ENCODE data around the gene FLYWCH2. TPM values are rescaled to one million over a fixed set of nuclear protein-coding genes. Genes with fewer than 3 reads are reported as not detected.
"Not testable (repeated sequence)": the region's sequence is repeated elsewhere in the genome, so short reads cannot be mapped to it uniquely, and the experiment has no call there.

Gene FLYWCH2
- total RNA-seq, 4 donors from 2014 or later = 18.9 to 47.9 (median 39.5) TPM

- Histone ChIP-seq H3K9me3 (no peaks in the 10 kb centered on the region), H3K36me3 (peaks cover 0 to 2% (median 0%) of the 10 kb centered on the region in 3 donors), H3K27ac (peak overlapping the region; percentile 0 to 99 (median 78)), H3K4me3 (peak overlapping the region in 1 of 4 donors; percentile 15), H3K27me3 (no peaks in the 10 kb centered on the region), H3K4me1 (peaks cover 12 to 33% (median 13%) of the 10 kb centered on the region in 3 donors)
- no peak for TF ChIP-seq POLR2A (IDR thresholded peaks at IDR 0.05)
- TF ChIP-seq CTCF (IDR thresholded peaks at IDR 0.05) = peak in 1 of 6 experiments; percentile 4
- DNase-seq = no peak
- 19 to 27% methylated on average over 12 of the region's 12 CpGs for WGBS, 2 donors
- intact Hi-C loops (cut with DNase I) = no loop called here
These were observed 23.0 kb downstream of the FLYWCH2 start for GRCh38 chr16:2905988-2906387.

- H3K36me3 ChIP-seq; DNase-seq; H3K4me3 ChIP-seq; intact Hi-C loops (cut with DNase I); H3K27me3 ChIP-seq; H3K9me3 ChIP-seq: not testable (repeated sequence)
- 16 to 24% methylated on average over 9 to 11 of the region's 17 CpGs for WGBS, 2 donors
- Histone ChIP-seq H3K27ac (peak overlapping the region in 2 of 4 donors; percentile 73 to 99), H3K4me1 (peaks cover 12 to 40% (median 18%) of the 10 kb centered on the region in 3 donors)
- peak; percentile 22 to 81 (median 76) for TF ChIP-seq CTCF (IDR thresholded peaks at IDR 0.05)
These were observed 24.2 kb downstream of the FLYWCH2 start for GRCh38 chr16:2907084-2907753.

GRCh38 chr16:2910441-2910969 lies 27.5 kb downstream of the FLYWCH2 start:
- Histone ChIP-seq H3K27ac (no peak overlapping the region), H3K36me3 (peaks cover 4 to 17% (median 6%) of the 10 kb centered on the region in 3 donors), H3K4me1 (peaks cover 14 to 59% (median 24%) of the 10 kb centered on the region in 3 donors), H3K4me3 (no peak overlapping the region), H3K9me3 (no peaks in the 10 kb centered on the region), H3K27me3 (no peaks in the 10 kb centered on the region)
- TF ChIP-seq POLR2A (IDR thresholded peaks at IDR 0.05) = no peak
- TF ChIP-seq CTCF (IDR thresholded peaks at IDR 0.05) = no peak
- DNase-seq = no peak
- 59% methylated on average over 5 of the region's 5 CpGs for WGBS, 2 donors
- intact Hi-C loops (cut with DNase I) = no loop called here

- Histone ChIP-seq H3K27ac (peak within 1 kb of the TSS; percentile 87 to 96 (median 92)), H3K9me3 (no peaks in the 10 kb centered on the region), H3K27me3 (no peaks in the 10 kb centered on the region), H3K4me3 (peak within 1 kb of the TSS; percentile 70 to 94 (median 83)), H3K4me1 (peaks cover 10 to 60% (median 28%) of the 10 kb centered on the region in 3 donors), H3K36me3 (peaks cover 4 to 27% (median 6%) of the 10 kb centered on the region in 3 donors)
- TF ChIP-seq POLR2A (IDR thresholded peaks at IDR 0.05) (peak in 3 of 4 donors; percentile 62 to 87 (median 79)), CTCF (IDR thresholded peaks at IDR 0.05) (peak in 1 of 6 experiments; percentile 44)
- 0 to 3% methylated on average over 7 to 19 of the region's 85 CpGs for WGBS, 2 donors
- intact Hi-C loops (cut with DNase I) = no loop called here
- peak; percentile 87 for DNase-seq
These were observed 28.8 kb downstream of the FLYWCH2 start, which contains the start of gene FLYWCH1 for GRCh38 chr16:2911638-2912329. Gene FLYWCH1 (plus strand): TSS chr16:2911931. CDS start chr16:2929686, 17,755 bp downstream.
